SK-N-SH treated with all-trans-retinoic acid at 6 μM for 48 hours (cell line): Measurements from ENCODE around the gene MPC1.

Source experiments
- ATAC-seq: fragments of 200-7000 bp; cut with Tn5 transposase; 3 replicates; pipeline ENCODE4 v1.9.1; 2020; ENCODE audit warnings: mild to moderate bottlenecking, moderate library complexity
- ARNTL ChIP-seq: fragments of 450-650 bp; formaldehyde crosslinking; IDR thresholded peaks from 2 replicates; pipeline ENCODE4 v1.5.0; 2020; ENCODE audit warnings: low read depth, mild to moderate bottlenecking, moderate library complexity, borderline replicate concordance
- BACH2 ChIP-seq: fragments of 250-450 bp; sonication (Bioruptor Pico); IDR thresholded peaks from 2 replicates; pipeline ENCODE4 v1.9.0; 2021; ENCODE audit warnings: mild to moderate bottlenecking, borderline replicate concordance
- CREB5 ChIP-seq: fragments of 250-450 bp; sonication (Bioruptor Pico); IDR thresholded peaks from 2 replicates; pipeline ENCODE4 v1.5.1; 2020; ENCODE audit warnings: low read depth, mild to moderate bottlenecking, moderate library complexity
- CSDC2 ChIP-seq: fragments of 250-450 bp; sonication (Bioruptor Pico); IDR thresholded peaks from 2 replicates; pipeline ENCODE4 v1.5.0; 2020; ENCODE audit warnings: mild to moderate bottlenecking, moderate library complexity
- CSRNP3 ChIP-seq: fragments of 250-450 bp; sonication (Bioruptor Pico); IDR thresholded peaks from 2 replicates; pipeline ENCODE4 v1.5.1; 2021; ENCODE audit warnings: mild to moderate bottlenecking, moderate library complexity
- ESRRG ChIP-seq: fragments of 250-450 bp; sonication (Bioruptor Pico); IDR thresholded peaks from 2 replicates; pipeline ENCODE4 v1.6.1; 2021; ENCODE audit warnings: mild to moderate bottlenecking
- GLIS3 ChIP-seq: fragments of 250-450 bp; sonication (Bioruptor Pico); IDR thresholded peaks from 2 replicates; pipeline ENCODE4 v1.5.0; 2020; ENCODE audit warnings: mild to moderate bottlenecking, moderate library complexity
- ISL1 ChIP-seq: fragments of 250-450 bp; sonication (Bioruptor Pico); IDR thresholded peaks from 2 replicates; pipeline ENCODE4 v2.1.2; 2022; ENCODE audit warnings: mild to moderate bottlenecking, moderate library complexity
- OSR1 ChIP-seq: fragments of 250-450 bp; sonication (Bioruptor Pico); IDR thresholded peaks from 2 replicates; pipeline ENCODE4 v1.8.0; 2022; ENCODE audit warnings: moderate library complexity, mild to moderate bottlenecking, inconsistent platforms
- PATZ1 ChIP-seq: fragments of 250-450 bp; sonication (Bioruptor Pico); IDR thresholded peaks from 2 replicates; pipeline ENCODE4 v1.8.0; 2020; ENCODE audit warnings: mild to moderate bottlenecking, moderate library complexity, borderline replicate concordance
- PPARA ChIP-seq: fragments of 250-450 bp; sonication (Bioruptor Pico); IDR thresholded peaks from 2 replicates; pipeline ENCODE4 v1.5.0; 2020; ENCODE audit warnings: mild to moderate bottlenecking, borderline replicate concordance
- RARB ChIP-seq: fragments of 250-450 bp; sonication (Bioruptor Pico); IDR thresholded peaks from 2 replicates; pipeline ENCODE4 v1.8.0; 2021; ENCODE audit warnings: mild to moderate bottlenecking, moderate library complexity
- SNAI2 ChIP-seq: fragments of 250-450 bp; sonication (Bioruptor Pico); IDR thresholded peaks from 2 replicates; pipeline ENCODE4 v1.5.0; 2020; ENCODE audit warnings: mild to moderate bottlenecking, moderate library complexity
- TCF4 ChIP-seq: fragments of 250-450 bp; sonication (Bioruptor Pico); IDR thresholded peaks from 2 replicates; pipeline ENCODE4 v1.8.0; 2021; ENCODE audit warnings: mild to moderate bottlenecking, moderate library complexity, borderline replicate concordance
- TOX ChIP-seq: fragments of 250-450 bp; sonication (Bioruptor Pico); IDR thresholded peaks from 2 replicates; pipeline ENCODE4 v1.8.0; 2021; ENCODE audit warnings: mild to moderate bottlenecking, moderate library complexity, borderline replicate concordance
- ZC3H10 ChIP-seq: fragments of 250-450 bp; sonication (Bioruptor Pico); IDR thresholded peaks from 2 replicates; pipeline ENCODE4 v1.5.1; 2021; ENCODE audit warnings: mild to moderate bottlenecking, moderate library complexity
- ZFP3 ChIP-seq: fragments of 250-450 bp; sonication (Bioruptor Pico); IDR thresholded peaks from 2 replicates; pipeline ENCODE4 v1.5.0; 2020; ENCODE audit warnings: mild to moderate bottlenecking, moderate library complexity
- ZFP30 ChIP-seq: fragments of 450-650 bp; formaldehyde crosslinking; IDR thresholded peaks from 2 replicates; pipeline ENCODE4 v1.5.0; 2022; ENCODE audit warnings: mild to moderate bottlenecking, moderate library complexity
- ZNF565 ChIP-seq: fragments of 450-650 bp; formaldehyde crosslinking; conservative IDR thresholded peaks from 2 replicates; pipeline ENCODE4 v1.5.0; 2020; ENCODE audit warnings: low read depth, mild to moderate bottlenecking, moderate library complexity
- ZNF70 ChIP-seq: fragments of 450-650 bp; formaldehyde crosslinking; IDR thresholded peaks from 2 replicates; pipeline ENCODE4 v1.5.0; 2020; ENCODE audit warnings: mild to moderate bottlenecking, moderate library complexity
- ZNF8 ChIP-seq: fragments of 450-650 bp; formaldehyde crosslinking; IDR thresholded peaks from 2 replicates; pipeline ENCODE4 v1.5.0; 2020; ENCODE audit warnings: mild to moderate bottlenecking, moderate library complexity
- TF ChIP-seq, protein P1 (sequence below): fragments of 250-450 bp; sonication (Bioruptor Pico); IDR thresholded peaks from 2 replicates; pipeline ENCODE4 v1.5.0; 2020; ENCODE audit warnings: mild to moderate bottlenecking, moderate library complexity
- TF ChIP-seq, protein P2 (sequence below): fragments of 250-450 bp; sonication (Bioruptor Pico); IDR thresholded peaks from 2 replicates; pipeline ENCODE4 v1.8.0; 2021; ENCODE audit warnings: low read depth, mild to moderate bottlenecking, moderate library complexity, borderline replicate concordance

MPC1 gene

GRCh38 chr6:166423051-166423745 lies 40.5 kb upstream of the MPC1 start (continued):
- TF ChIP-seq CSRNP3 (CRISPR knock-in tag) = no peak
- no peak for TF ChIP-seq ISL1 (CRISPR knock-in tag)

GRCh38 chr6:166422201-166422940 lies 39.6 kb upstream of the MPC1 start:
- ATAC-seq = no peak
- TF ChIP-seq RARB (no peak), ARNTL (CRISPR knock-in tag) (no peak), ZNF70 (CRISPR knock-in tag) (no peak), CSDC2 (CRISPR knock-in tag) (no peak), CREB5 (CRISPR knock-in tag) (no peak), PATZ1 (CRISPR knock-in tag) (no peak), ESRRG (CRISPR knock-in tag) (no peak), ISL1 (CRISPR knock-in tag) (no peak), OSR1 (CRISPR knock-in tag) (no peak), PPARA (CRISPR knock-in tag) (no peak), ZNF8 (CRISPR knock-in tag) (no peak), TOX (CRISPR knock-in tag) (no peak), ZFP30 (CRISPR knock-in tag) (no peak), ZC3H10 (CRISPR knock-in tag) (no peak), BACH2 (no peak), TCF4 (CRISPR knock-in tag) (no peak), GLIS3 (no peak), SNAI2 (CRISPR knock-in tag) (no peak)
- TF ChIP-seq, protein P1, sequence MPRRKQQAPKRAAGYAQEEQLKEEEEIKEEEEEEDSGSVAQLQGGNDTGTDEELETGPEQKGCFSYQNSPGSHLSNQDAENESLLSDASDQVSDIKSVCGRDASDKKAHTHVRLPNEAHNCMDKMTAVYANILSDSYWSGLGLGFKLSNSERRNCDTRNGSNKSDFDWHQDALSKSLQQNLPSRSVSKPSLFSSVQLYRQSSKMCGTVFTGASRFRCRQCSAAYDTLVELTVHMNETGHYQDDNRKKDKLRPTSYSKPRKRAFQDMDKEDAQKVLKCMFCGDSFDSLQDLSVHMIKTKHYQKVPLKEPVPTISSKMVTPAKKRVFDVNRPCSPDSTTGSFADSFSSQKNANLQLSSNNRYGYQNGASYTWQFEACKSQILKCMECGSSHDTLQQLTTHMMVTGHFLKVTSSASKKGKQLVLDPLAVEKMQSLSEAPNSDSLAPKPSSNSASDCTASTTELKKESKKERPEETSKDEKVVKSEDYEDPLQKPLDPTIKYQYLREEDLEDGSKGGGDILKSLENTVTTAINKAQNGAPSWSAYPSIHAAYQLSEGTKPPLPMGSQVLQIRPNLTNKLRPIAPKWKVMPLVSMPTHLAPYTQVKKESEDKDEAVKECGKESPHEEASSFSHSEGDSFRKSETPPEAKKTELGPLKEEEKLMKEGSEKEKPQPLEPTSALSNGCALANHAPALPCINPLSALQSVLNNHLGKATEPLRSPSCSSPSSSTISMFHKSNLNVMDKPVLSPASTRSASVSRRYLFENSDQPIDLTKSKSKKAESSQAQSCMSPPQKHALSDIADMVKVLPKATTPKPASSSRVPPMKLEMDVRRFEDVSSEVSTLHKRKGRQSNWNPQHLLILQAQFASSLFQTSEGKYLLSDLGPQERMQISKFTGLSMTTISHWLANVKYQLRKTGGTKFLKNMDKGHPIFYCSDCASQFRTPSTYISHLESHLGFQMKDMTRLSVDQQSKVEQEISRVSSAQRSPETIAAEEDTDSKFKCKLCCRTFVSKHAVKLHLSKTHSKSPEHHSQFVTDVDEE (CRISPR knock-in tag) = no peak
- TF ChIP-seq, protein P2, sequence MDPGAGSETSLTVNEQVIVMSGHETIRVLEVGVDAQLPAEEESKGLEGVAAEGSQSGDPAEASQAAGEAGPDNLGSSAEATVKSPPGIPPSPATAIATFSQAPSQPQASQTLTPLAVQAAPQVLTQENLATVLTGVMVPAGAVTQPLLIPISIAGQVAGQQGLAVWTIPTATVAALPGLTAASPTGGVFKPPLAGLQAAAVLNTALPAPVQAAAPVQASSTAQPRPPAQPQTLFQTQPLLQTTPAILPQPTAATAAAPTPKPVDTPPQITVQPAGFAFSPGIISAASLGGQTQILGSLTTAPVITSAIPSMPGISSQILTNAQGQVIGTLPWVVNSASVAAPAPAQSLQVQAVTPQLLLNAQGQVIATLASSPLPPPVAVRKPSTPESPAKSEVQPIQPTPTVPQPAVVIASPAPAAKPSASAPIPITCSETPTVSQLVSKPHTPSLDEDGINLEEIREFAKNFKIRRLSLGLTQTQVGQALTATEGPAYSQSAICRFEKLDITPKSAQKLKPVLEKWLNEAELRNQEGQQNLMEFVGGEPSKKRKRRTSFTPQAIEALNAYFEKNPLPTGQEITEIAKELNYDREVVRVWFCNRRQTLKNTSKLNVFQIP (CRISPR knock-in tag) = no peak

GRCh38 chr6:166420351-166420750 lies 37.6 kb upstream of the MPC1 start:
- TF ChIP-seq PPARA (CRISPR knock-in tag) = no peak
- TF ChIP-seq ZNF8 (CRISPR knock-in tag) = no peak
- no peak for TF ChIP-seq ZFP30 (CRISPR knock-in tag)
- no peak for TF ChIP-seq CREB5 (CRISPR knock-in tag)
- no peak for TF ChIP-seq ESRRG (CRISPR knock-in tag)
- no peak for TF ChIP-seq ZNF70 (CRISPR knock-in tag)
- no peak for TF ChIP-seq ISL1 (CRISPR knock-in tag)
- no peak for TF ChIP-seq TCF4 (CRISPR knock-in tag)
- no peak for TF ChIP-seq GLIS3
- no peak for TF ChIP-seq OSR1 (CRISPR knock-in tag)
- no peak for TF ChIP-seq TOX (CRISPR knock-in tag)
- TF ChIP-seq ZC3H10 (CRISPR knock-in tag) = no peak
- TF ChIP-seq ZFP3 = no peak
- no peak for TF ChIP-seq SNAI2 (CRISPR knock-in tag)
- TF ChIP-seq ZNF565 = no peak
- no peak for TF ChIP-seq CSDC2 (CRISPR knock-in tag)
- ATAC-seq = no peak; the same call in 2 of the 3 replicates
